Activated CD8-positive, alpha-beta memory T cell treated with anti-CD3 and anti-CD28 coated beads for 36 hours (primary cell): Measurements from ENCODE around the gene ATP5F1E. TPM values are rescaled to one million over a fixed set of nuclear protein-coding genes. Genes with fewer than 3 reads are reported as not detected.

ENCODE experiments used
- CTCF ChIA-PET: fragments of 350-600 bp; sonication (Branson Sonifier 250); formaldehyde crosslinking; loops from one replicate; lab custom pipeline; 2021; ENCODE audit warnings: antibody characterized with exemption; lab: Charles Lee
- POLR2A ChIA-PET: fragments of 350-600 bp; sonication (Branson Sonifier 250); formaldehyde crosslinking; loops from one replicate; lab custom pipeline; 2021; ENCODE audit warnings: antibody characterized with exemption; lab: Charles Lee
- total RNA-seq, 2 experiments: library from RNA; stranded (reverse); gene quantifications; one replicate each; pipeline ENCODE4 v1.2.3, GENCODE V29; 2021

The ATP5F1E gene
- total RNA-seq, 2 experiments from 2014 or later: 86.9 to 97.9 TPM

DNA sequence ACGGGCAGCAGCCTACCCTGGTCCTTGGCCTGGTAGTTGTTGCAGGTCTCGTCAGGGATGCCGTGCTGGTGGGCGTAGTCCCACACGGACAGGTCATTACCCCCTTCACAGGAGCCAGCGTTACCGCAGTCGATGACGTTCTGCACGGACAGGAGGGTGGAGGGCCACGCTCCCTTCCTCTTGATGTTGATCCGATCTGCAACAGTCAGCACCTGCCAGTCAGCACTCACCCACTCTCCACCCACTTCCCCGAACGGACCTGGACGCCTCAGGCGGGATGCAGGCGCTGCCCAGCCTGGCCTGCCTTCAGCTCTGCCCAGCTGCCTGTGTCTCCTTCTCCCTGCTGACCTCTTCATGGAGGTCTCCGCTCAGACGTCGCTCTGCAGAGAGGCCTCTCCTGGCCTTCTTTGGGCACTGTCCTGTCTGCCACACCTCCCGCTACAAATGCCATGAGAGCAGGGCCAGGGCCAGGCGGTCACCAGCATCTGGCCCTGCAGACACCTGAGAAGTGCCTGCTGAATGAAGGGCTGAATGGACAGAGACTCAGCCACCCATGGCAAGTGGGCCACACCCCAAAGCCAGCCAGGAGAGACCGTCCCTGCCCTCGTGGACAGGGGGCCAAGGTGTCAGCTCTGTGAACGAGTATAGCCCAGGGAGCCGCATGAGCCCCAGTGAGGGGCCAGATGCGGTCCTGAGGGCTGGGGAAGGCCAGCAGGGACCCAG, 30.5 kb downstream of the ATP5F1E start:
- ChIA-PET CTCF (no interaction called here), POLR2A (no interaction called here)

DNA sequence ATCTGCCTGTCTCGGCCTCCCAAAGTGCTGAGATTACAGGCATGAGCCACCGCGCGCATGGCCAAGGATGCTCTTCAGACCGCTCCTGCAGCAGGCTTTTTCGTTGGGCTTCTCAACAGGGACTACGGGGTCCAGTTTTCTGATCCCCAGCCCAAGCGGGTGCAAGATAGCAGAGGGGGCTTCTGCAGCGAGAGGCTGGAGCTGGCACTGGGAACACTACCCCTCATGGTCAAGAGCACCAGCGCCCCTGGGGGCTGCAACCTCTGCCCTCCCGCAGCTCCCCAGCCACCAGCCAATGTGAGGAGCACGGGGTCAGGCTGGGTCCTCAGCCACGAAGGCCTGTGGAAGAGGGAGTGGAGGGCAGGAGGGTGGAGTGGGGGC, 31.1 kb downstream of the ATP5F1E start:
- POLR2A ChIA-PET: no interaction called here
- CTCF ChIA-PET: no interaction called here

DNA sequence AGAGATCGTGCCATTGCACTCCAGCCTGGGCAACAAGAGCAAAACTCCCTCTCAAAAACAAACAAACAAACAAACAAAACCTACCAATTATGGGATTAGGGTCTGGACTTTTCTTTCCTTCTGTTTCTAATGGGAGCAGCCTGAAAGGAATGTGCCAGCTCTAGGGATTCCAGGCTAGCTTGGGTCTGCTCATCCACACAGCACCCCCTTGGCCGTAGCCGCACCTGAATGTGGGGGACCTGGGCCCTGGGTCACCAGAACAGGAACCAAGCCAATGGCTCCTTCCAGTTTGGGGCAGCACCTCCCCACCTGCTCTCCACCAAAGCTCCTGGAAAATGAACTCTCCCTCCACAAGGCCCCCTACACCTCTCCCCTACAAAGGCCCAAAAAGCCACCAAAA, 31.8 kb downstream of the ATP5F1E start:
- POLR2A ChIA-PET: interaction anchor here (0.9 to 1.5 kb wide), 2 partner anchors 9 to 32 kb away, joined by 3 to 5 read pairs; partner anchors contain the start of gene ATP5F1E
- CTCF ChIA-PET: interaction anchor here (0.6 kb wide), 1 partner anchor 350 kb away, joined by 3 read pairs; no protein-coding TSS in a partner anchor

DNA sequence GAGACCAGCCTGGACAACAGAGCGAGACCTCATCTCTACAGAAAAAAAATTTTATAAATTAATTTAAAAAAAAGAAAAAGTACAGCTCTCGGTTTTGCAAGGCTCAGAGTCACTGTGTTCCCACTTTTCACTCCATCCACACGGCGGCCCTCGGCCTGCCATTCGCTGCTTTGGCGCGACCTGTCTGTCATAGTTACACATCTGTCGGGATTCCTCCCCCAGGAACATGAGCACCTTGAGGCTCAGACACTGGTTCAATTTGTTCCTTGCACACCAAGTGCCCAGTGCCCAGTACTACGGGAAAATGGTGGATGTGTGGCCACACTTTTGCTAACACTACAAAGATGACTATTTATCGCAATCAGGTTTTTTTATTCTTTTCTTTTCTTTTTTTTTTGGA, 33.5 kb downstream of the ATP5F1E start:
- POLR2A ChIA-PET: no interaction called here
- CTCF ChIA-PET: no interaction called here

DNA sequence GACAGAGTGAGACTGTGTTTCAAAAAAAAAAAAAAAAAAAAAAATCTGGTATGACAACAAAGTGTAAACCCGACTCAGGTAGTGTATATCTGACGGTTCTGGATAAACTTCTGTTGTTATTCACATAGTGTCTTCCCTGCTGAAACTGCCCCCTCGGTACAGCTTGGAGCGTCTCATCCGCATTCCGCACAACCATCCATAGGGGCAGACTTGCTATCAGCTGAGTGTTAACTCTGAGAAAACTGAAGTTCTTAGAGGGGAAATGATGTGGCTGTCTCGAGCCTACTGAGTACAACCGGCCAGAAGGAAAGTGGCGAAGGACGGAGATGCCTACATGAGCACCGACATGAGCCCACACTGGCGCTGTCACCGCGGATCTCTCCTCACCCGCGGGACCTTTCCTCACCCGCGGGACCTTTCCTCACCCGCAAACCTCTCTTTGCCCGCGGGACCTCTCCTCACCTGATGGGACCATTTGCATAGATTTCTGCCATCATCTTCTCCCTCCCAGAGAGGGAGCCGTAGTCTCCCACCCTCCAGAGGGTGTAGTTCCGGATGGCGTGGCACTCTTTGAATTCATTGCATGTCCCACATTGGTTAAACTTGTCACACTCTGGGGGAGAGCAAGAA, 34.9 kb downstream of the ATP5F1E start:
- ChIA-PET POLR2A (no interaction called here), CTCF (no interaction called here)

DNA sequence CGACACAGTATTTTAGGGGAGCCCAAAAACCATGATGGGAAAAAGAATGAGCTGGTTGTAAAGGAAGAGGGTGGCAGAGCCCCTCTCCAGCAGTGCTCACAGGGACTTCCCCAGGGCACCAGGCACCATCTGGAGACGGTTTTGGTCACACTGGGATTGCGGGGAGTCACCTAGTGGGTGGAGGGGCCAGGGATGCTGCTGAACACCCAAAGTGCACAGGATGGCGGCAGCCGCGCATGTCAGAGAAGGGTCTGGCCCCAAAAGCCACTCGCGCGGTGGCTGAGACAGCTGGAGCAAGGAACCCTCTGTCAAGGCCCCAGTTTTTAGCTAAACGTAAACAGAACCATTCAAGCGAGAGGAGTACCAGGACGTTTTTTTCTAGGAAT, 35.9 kb downstream of the ATP5F1E start:
- CTCF ChIA-PET: no interaction called here
- POLR2A ChIA-PET: interaction anchor here (0.5 to 0.8 kb wide), 2 partner anchors 36 to 155 kb away, joined by 3 read pairs; partner anchors contain the start of gene ATP5F1E

DNA sequence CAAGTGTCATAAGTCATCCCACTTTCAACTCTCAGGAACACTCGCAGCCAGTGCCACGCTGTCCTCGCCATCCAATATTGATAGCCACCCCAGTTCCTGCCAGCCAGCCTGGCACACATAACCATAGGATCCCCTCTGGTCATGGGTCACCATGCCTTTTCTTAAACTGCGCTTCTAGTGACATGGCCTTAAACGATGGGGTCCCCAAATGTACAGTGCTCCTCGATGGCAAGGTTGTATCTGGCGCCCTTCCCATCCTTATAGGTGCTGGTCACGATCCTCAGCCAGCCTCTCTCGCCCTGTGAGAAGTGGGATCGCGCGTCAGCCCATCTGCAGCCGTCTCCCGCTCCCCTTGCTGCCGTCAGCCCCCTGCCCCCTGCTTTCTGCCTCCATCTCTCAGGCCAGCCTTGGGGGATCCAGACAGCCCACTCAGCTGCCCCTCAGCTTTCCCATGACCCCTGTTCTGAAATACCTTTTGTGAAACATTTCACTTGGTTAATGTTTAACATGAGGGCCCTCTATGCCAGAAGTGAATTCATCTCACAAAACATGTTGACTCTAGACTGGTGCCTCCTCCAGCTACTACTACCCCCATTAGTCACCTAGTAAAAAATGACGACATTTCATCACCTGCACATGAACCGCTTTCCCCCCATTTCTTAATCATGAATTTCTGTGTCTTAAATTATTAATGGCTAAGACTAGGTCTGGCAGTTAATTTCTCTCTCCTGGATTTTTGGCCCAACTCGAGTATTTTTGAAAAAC, 36.5 kb downstream of the ATP5F1E start:
- POLR2A ChIA-PET: interaction anchor here (0.5 to 0.8 kb wide), 3 partner anchors 13 to 156 kb away, joined by 3 read pairs; partner anchors contain the start of gene ATP5F1E
- CTCF ChIA-PET: interaction anchor here (1.1 kb wide), 1 partner anchor 88 kb away, joined by 4 read pairs; no protein-coding TSS in a partner anchor

DNA sequence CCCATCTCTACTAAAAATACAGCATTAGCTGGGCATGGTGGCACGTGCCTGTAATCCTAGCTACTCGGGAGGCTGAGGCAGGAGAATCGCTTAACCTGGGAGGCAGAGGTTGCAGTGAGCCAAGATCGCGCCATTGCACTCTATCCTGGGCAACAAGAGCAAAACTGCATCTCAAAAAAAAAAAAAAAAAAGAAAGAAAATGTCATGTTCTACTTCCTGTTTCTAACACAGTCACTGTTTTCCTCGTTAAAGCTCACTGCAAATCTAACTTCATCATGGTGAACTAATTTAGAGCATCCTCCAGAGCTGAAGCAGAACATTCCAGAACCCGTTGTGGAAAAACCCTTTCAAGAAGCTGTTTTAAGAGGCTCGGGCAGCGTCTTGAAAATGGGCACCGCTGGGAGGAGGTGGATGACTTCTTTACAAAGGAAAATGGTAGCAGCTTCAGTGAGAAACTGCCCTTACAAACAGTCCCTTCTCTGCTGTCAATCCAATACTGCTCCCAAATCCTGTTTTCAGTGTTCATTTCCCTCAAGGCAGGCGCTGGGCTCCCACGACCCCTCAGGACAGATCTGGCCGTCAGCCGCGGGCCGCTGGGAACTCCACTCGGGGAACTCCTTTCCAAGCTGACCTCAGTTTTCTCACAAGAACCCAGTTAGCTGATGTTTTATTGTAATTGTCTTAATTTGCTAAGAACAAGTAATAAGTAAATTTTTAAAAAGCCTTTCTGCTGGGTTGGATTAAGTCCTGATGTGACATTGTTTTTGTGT, 37.6 kb downstream of the ATP5F1E start:
- CTCF ChIA-PET: interaction anchor here (1.1 kb wide), 1 partner anchor 89 kb away, joined by 4 read pairs; no protein-coding TSS in a partner anchor
- POLR2A ChIA-PET: interaction anchor here (0.6 to 0.7 kb wide), 3 partner anchors 11 to 86 kb away, joined by 5 to 6 read pairs (median 5); no protein-coding TSS in a partner anchor

DNA sequence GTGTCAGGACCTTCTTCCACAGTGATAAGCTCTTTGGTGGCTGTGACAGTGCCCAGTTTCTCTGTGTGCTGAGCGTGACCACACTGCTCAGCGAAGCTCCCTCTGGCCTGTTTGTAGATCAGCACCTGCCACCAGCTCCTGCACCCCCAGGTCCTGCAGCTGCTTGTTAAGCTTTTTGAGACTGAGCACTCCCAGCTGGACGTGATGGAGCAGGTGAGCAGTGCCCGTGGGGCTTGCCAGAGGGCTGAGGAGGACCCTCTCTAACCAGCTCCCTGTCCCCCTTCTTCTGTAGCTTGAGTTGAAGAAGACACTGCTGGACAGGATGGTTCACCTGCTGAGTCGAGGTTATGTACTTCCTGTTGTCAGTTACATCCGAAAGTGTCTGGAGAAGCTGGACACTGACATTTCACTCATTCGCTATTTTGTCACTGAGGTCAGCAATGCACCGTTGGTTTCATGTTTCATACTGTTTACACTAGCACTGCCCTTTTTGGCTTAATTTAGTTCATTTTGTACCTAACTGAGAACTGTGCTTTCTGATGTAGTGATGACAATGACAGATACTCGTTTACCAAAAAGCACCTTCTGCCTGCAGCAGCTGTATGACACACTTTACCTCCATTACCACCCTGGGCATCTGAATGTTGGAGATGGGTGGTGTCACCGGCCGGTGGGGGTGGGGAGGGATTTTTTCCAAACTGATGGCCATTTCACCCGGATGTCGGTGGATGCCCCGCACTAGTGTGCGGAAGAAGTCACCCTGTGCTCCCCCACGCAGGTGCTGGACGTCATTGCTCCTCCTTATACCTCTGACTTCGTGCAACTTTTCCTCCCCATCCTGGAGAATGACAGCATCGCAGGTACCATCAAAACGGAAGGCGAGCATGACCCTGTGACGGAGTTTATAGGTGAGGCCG, 38.5 kb downstream of the ATP5F1E start:
- ChIA-PET CTCF (interaction anchor here (0.6 kb wide), 2 partner anchors 10 to 11 kb away, joined by 3 to 4 read pairs; no protein-coding TSS in a partner anchor), POLR2A (no interaction called here)

DNA sequence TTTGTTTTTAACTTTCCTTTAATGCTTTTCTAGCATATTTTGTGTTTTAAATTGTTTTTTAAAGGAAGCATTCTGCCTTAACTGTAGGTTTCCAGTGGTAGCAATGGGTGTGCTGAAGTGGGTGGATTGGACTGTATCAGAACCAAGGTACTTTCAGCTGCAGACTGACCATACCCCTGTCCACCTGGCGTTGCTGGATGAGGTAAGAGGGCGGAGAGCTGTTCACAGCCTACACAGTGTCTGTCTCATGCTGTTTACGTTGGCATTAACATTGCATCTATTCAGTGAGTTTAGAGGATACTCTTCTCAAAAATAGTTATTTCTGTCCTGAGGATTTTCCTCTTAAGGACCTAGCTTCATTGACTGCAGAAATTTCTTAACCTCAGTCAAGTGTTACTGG, 39.2 kb downstream of the ATP5F1E start:
- ChIA-PET CTCF (interaction anchor here (0.6 kb wide), 1 partner anchor 11 kb away, joined by 4 read pairs; no protein-coding TSS in a partner anchor), POLR2A (no interaction called here)

DNA sequence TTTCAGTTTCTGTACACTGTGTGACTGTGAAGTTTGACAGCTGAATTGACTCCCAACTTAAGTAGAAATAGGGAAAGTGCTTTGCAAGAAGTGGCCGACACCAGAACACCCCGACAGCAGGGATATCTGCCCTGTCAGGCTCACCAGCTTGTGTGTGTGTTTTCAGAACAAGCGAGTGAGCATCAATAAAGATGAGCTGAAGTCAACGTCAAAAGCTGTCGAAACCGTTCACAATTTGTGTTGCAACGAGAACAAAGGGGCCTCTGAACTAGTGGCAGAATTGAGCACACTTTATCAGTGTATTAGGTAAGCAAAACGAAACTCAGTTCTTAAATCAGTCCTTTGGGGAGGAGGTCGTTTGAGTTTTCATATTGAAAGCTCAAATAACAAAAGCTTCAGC, 40.4 kb downstream of the ATP5F1E start:
- CTCF ChIA-PET: interaction anchor here (0.6 kb wide), 1 partner anchor 123 kb away, joined by 4 read pairs; no protein-coding TSS in a partner anchor

DNA sequence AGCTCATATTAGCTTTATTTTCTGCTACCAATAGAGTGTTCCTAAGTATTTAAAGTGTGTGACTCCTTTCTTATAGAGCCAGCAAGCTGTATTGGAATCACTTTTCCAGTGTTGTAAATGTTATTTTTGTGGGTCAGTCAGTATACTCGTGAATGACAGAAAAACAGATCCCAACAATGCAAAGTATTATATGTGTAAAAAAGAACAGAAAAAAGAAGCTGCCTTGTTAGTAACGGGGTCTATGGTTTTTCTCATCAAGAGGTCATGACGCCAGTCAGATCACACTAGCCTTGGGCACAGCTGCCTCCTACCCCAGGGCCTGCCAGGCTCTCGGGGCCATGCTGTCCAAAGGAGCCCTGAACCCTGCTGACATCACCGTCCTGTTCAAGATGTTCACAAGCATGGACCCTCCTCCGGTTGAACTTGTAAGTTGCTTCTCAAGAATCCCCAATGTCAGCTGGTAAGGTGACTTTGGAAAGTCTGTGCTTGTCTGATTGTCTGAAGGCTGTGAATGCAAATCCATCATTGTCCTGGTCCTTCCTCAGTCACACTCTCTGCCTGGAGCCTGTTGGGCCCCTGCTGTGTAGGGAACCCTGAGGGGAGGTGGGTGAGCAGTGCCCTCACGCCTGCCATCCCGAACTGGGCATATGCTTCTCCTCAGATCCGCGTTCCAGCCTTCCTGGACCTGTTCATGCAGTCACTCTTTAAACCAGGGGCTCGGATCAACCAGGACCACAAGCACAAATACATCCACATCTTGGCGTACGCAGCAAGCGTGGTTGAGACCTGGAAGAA, 41.3 kb downstream of the ATP5F1E start:
- CTCF ChIA-PET: interaction anchor here (1.0 kb wide), 1 partner anchor 14 kb away, joined by 3 read pairs; no protein-coding TSS in a partner anchor
- POLR2A ChIA-PET: interaction anchor here (0.8 kb wide), 1 partner anchor 10 kb away, joined by 3 read pairs; no protein-coding TSS in a partner anchor

More for the DNA sequence above, 40.4 kb downstream of the ATP5F1E start:
- POLR2A ChIA-PET: interaction anchor here (0.8 kb wide), 1 partner anchor 9 kb away, joined by 3 read pairs; no protein-coding TSS in a partner anchor

DNA sequence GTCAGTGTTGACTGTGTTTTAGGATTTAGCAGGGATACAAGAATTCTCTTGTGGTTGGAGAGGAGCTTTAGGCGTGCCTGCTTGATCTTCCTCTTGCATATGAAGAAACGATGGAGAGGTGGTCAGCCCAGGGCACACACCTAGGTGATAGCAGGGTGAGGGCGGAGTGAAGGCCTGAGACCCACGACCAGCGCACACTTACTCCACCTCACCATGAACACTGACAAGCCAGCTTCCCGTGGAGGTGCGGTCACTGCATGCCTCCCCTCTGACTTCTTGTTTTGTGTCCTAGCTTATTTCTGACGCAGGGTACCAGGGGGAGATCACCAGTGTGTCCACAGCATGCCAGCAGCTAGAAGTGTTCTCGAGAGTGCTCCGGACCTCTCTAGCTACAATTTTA, 42.9 kb downstream of the ATP5F1E start:
- POLR2A ChIA-PET: no interaction called here
- CTCF ChIA-PET: no interaction called here

DNA sequence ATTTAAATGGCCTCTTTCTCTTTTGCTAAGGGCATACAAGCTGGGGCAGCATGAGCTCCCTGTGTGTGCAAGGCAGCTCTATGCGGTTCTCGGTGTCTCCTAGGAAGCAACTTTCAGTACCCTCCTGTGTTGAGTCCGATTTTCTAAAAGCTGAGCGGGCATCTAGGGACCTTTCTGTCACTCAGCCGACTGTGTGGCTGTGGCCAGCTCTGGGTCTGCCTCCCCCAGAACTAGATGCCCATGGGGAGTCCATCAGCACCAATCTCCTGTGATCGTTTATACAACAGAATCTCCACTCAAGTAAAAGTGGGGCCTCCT, 43.6 kb downstream of the ATP5F1E start:
- ChIA-PET CTCF (no interaction called here), POLR2A (no interaction called here)

DNA sequence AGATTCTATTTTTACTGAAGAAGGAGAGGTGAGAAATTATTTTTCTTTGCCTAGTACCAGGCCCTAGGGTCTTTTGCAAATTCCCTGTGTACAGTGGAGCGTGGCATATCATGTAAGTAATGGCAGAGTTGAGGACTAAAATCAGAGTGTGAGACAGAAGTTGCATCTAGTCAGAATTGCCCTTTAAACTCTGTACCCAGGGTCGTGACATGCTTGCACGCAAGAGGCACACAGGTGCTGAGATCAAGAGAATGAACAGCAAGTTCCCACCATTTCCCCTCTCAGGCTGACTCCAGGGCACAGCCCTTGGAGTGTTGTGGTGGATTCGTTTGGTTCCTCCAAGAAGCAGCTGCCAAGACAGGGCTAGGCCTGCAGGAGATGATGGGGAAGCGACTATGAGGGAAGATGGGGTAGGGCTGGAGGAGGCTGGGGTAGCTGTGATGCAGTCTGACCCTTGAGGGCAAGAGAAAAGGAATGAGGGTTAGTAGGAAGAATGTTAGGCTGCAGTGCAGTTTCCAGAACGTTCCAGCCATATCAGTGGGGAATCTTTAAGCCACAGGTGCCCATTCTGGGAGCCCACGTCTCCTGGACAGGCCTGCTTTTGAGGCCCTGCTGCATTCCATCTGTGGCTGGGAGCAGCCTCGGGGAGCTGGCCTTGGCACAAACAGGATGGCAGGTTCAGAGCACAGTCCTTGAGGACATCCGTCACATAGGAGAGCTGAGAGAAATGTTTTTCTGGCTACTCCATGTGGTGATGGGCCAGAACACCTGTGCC, 44.2 kb downstream of the ATP5F1E start:
- CTCF ChIA-PET: no interaction called here
- POLR2A ChIA-PET: no interaction called here

DNA sequence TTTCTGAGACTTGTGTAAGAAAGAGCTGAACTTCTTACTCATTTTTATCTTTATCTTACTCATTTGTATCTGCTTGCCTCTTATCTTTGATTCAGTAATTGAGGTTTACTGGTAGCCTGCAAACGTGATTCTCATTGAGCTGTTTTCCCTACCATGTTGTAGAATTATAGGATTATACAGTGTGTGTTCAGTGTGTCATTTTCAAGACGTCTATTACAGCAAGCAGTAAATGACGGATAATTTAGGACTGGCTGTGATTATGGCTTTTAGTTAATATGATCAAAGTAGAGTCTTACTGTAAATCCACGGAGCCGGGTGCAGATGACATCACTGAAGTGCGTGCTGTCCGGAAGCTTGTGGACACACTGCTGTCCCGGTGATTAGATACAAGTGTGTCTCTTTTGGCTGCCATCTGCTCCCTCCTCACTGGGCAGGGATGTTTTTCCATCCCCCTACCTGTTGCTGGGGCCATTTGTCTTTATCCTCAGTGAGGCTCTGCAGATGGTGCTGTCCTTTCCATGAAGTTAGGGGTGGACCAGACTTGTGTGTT, 45.1 kb downstream of the ATP5F1E start:
- CTCF ChIA-PET: no interaction called here

More for the DNA sequence above, 45.1 kb downstream of the ATP5F1E start:
- POLR2A ChIA-PET: no interaction called here
